ENCODE measurements around the gene ALG9. TPM values are rescaled to one million over a fixed set of nuclear protein-coding genes. Genes with fewer than 3 reads are reported as not detected.

The ALG9 gene
- total and polyA plus RNA-seq, 2 donors (not counting 3 experiments of a cell fraction or from before 2014, with no cell fraction given) = 29.1 to 29.4 TPM

GRCh38 chr11:111838054-111838453 is 33.3 kb downstream of the ALG9 start:
- dilution Hi-C loops (cut with MboI; ENCODE audit: extremely low pct_ligation_motif_present, low sequenced_read_pairs) = no loop called here
- Histone ChIP-seq H3K4me1 (ENCODE audit: control insufficient read depth, extremely low read depth, insufficient read depth, low read length) (no peaks in the 10 kb centered on the region), H3K9me1 (replicated peaks; ENCODE audit: control insufficient read depth, extremely low read depth, insufficient read depth, low read length) (no peaks in the 10 kb centered on the region), H2AFZ (ENCODE audit: low read depth, low read length) (no peak overlapping the region), H3K27ac (ENCODE audit: insufficient read depth, low read depth, low read length) (no peak overlapping the region), H4K20me1 (replicated peaks; ENCODE audit: control insufficient read depth, extremely low read depth, insufficient read depth, low read length) (no peaks in the 10 kb centered on the region), H3K9me3 (replicated peaks; ENCODE audit: control insufficient read depth, insufficient read depth, low read length) (no peaks in the 10 kb centered on the region), H3K4me3 (replicated peaks in 1 of 3; ENCODE audit: insufficient read depth in 1 of 3, low read depth in 1 of 3, low read length in 3 of 3) (no peak overlapping the region), H3K27me3 (ENCODE audit: control insufficient read depth in 2 of 2, insufficient read depth in 2 of 2, low read length in 2 of 2) (no peaks in the 10 kb centered on the region), H3K36me3 (ENCODE audit: control insufficient read depth in 2 of 2, extremely low read depth in 1 of 2, insufficient read depth in 2 of 2, low read length in 2 of 2) (peaks cover 4 to 6% of the 10 kb centered on the region in 2 experiments), H3K4me2 (ENCODE audit: insufficient read depth, low read length) (no peak overlapping the region), H3K9ac (replicated peaks; ENCODE audit: extremely low read depth, insufficient read depth, low read length) (no peak overlapping the region), H3K79me2 (ENCODE audit: control insufficient read depth, insufficient read depth, low read length) (no peaks in the 10 kb centered on the region)
- CTCF ChIA-PET = interaction anchor here (0.8 to 1.4 kb wide), 2 partner anchors 272 to 383 kb away, joined by 3 read pairs; no protein-coding TSS in a partner anchor
- no peak for TF ChIP-seq CTCF (IDR thresholded peaks at IDR 0.05; ENCODE audit: extremely low read depth in 1 of 2, insufficient read depth in 1 of 2, low read depth in 1 of 2, low read length in 2 of 2)
- no peak for TF ChIP-seq POLR2A (IDR thresholded peaks at IDR 0.05; ENCODE audit: low read depth, low read length)
- TF ChIP-seq MYC (IDR thresholded peaks at IDR 0.05; ENCODE audit: low read depth, low read length) = no peak
- TF ChIP-seq, protein P1, sequence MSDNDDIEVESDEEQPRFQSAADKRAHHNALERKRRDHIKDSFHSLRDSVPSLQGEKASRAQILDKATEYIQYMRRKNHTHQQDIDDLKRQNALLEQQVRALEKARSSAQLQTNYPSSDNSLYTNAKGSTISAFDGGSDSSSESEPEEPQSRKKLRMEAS (IDR thresholded peaks at IDR 0.05; ENCODE audit: insufficient read depth, insufficient read length) = no peak
- TF ChIP-seq FOS (IDR thresholded peaks at IDR 0.05; ENCODE audit: borderline replicate concordance, insufficient read depth, low read length) = no peak
- TF ChIP-seq GATA2 (IDR thresholded peaks at IDR 0.05; ENCODE audit: insufficient read depth, insufficient read length, low read depth, low read length) = no peak
- TF ChIP-seq POLR2AphosphoS5 (IDR thresholded peaks at IDR 0.05; ENCODE audit: insufficient read depth, low read depth, low read length) = no peak
- TF ChIP-seq EZH2 (IDR thresholded peaks at IDR 0.05; ENCODE audit: borderline replicate concordance, low read depth, low read length, severe bottlenecking) = no peak
- TF ChIP-seq JUN (IDR thresholded peaks at IDR 0.05; ENCODE audit: borderline replicate concordance, insufficient read depth, insufficient read length, low read depth) = no peak
- DNase-seq (ENCODE audit: low read depth, low spot score) = no peak
- POLR2A ChIA-PET = no interaction called here
- no TSS peak for BruUV-seq (replicated peaks)
- intact Hi-C loops (cut with micrococcal nuclease) = no loop called here
- FAIRE-seq = no peak

Data from endothelial cell of umbilical vein (primary cell).